Measurements from ENCODE around the gene ALOX15. TPM values are rescaled to one million over a fixed set of nuclear protein-coding genes. Genes with fewer than 3 reads are reported as not detected.
"Not testable (repeated sequence)": the region's sequence is repeated elsewhere in the genome, so short reads cannot be mapped to it uniquely, and the experiment has no call there.

ALOX15 gene
- total RNA-seq, 3 donors from 2014 or later = not detected

GRCh38 chr17:4599505-4600281 lies 41.8 kb downstream of the ALOX15 start:
- peaks cover 7% of the 10 kb centered on the region for H3K27me3 Mint-ChIP-seq (ENCODE audit: low read depth)
- no peaks in the 10 kb centered on the region for H3K36me3 Mint-ChIP-seq (ENCODE audit: insufficient read depth)
- ATAC-seq (no peak), DNase-seq (no peak)
- H3K9me3 Mint-ChIP-seq = no peaks in the 10 kb centered on the region
- peaks cover 3% of the 10 kb centered on the region for H3K4me1 Mint-ChIP-seq (ENCODE audit: low read depth)
- no peak overlapping the region for H3K4me3 Mint-ChIP-seq

- ATAC-seq = no peak
- no peak for DNase-seq
- H3K27me3 Mint-ChIP-seq (ENCODE audit: low read depth) = peaks cover 7% of the 10 kb centered on the region
- no peak overlapping the region for H3K4me3 Mint-ChIP-seq
- H3K36me3 Mint-ChIP-seq (ENCODE audit: insufficient read depth) = no peaks in the 10 kb centered on the region
- no peaks in the 10 kb centered on the region for H3K9me3 Mint-ChIP-seq
- H3K4me1 Mint-ChIP-seq (ENCODE audit: low read depth) = peaks cover 3% of the 10 kb centered on the region
Observed at GRCh38 chr17:4598776-4599504, 42.5 kb downstream of the ALOX15 start.

GRCh38 chr17:4597975-4598374 lies 43.5 kb downstream of the ALOX15 start:
- H3K4me1 Mint-ChIP-seq (ENCODE audit: low read depth) = peaks cover 3% of the 10 kb centered on the region
- H3K9me3 Mint-ChIP-seq = no peaks in the 10 kb centered on the region
- peaks cover 7% of the 10 kb centered on the region for H3K27me3 Mint-ChIP-seq (ENCODE audit: low read depth)
- no peak for ATAC-seq
- DNase-seq = no peak
- H3K4me3 Mint-ChIP-seq = no peak overlapping the region
- H3K36me3 Mint-ChIP-seq (ENCODE audit: insufficient read depth) = no peaks in the 10 kb centered on the region

GRCh38 chr17:4596636-4597380 lies 44.7 kb downstream of the ALOX15 start:
- ATAC-seq (no peak), DNase-seq (no peak)
- H3K27me3 Mint-ChIP-seq (ENCODE audit: low read depth) = peaks cover 11% of the 10 kb centered on the region
- peaks cover 3% of the 10 kb centered on the region for H3K4me1 Mint-ChIP-seq (ENCODE audit: low read depth)
- no peak overlapping the region for H3K4me3 Mint-ChIP-seq
- H3K9me3 Mint-ChIP-seq = no peaks in the 10 kb centered on the region
- no peaks in the 10 kb centered on the region for H3K36me3 Mint-ChIP-seq (ENCODE audit: insufficient read depth)

- not testable (repeated sequence) for H3K4me3 Mint-ChIP-seq; H3K36me3 Mint-ChIP-seq (ENCODE audit: insufficient read depth); DNase-seq; ATAC-seq; H3K9me3 Mint-ChIP-seq; H3K4me1 Mint-ChIP-seq (ENCODE audit: low read depth)
- H3K27me3 Mint-ChIP-seq (ENCODE audit: low read depth) = peaks cover 11% of the 10 kb centered on the region
Observed at GRCh38 chr17:4595685-4596342, 45.7 kb downstream of the ALOX15 start.

- H3K36me3 Mint-ChIP-seq (ENCODE audit: insufficient read depth) = no peaks in the 10 kb centered on the region
- H3K4me1 Mint-ChIP-seq (ENCODE audit: low read depth) = peaks cover 3% of the 10 kb centered on the region
- ATAC-seq (peak; percentile 74 to 86), DNase-seq (peak; percentile 19)
- H3K27me3 Mint-ChIP-seq (ENCODE audit: low read depth) = peaks cover 11% of the 10 kb centered on the region
- H3K9me3 Mint-ChIP-seq = no peaks in the 10 kb centered on the region
- no peak overlapping the region for H3K4me3 Mint-ChIP-seq
Observed at GRCh38 chr17:4594931-4595684, 46.4 kb downstream of the ALOX15 start.

- Mint-ChIP-seq H3K4me1 (ENCODE audit: low read depth) (peaks cover 3% of the 10 kb centered on the region), H3K36me3 (ENCODE audit: insufficient read depth) (no peaks in the 10 kb centered on the region), H3K9me3 (no peaks in the 10 kb centered on the region), H3K27me3 (ENCODE audit: low read depth) (peaks cover 6% of the 10 kb centered on the region), H3K4me3 (no peak overlapping the region)
- DNase-seq (no peak), ATAC-seq (no peak)
Observed at GRCh38 chr17:4594406-4594805, 47.1 kb downstream of the ALOX15 start.

GRCh38 chr17:4593021-4593421 lies 48.5 kb downstream of the ALOX15 start:
- no peaks in the 10 kb centered on the region for H3K9me3 Mint-ChIP-seq
- ATAC-seq (no peak), DNase-seq (no peak)
- no peaks in the 10 kb centered on the region for H3K36me3 Mint-ChIP-seq (ENCODE audit: insufficient read depth)
- peaks cover 6% of the 10 kb centered on the region for H3K27me3 Mint-ChIP-seq (ENCODE audit: low read depth)
- H3K4me3 Mint-ChIP-seq = no peak overlapping the region
- H3K4me1 Mint-ChIP-seq (ENCODE audit: low read depth) = peaks cover 3% of the 10 kb centered on the region

GRCh38 chr17:4592240-4593005 lies 49.1 kb downstream of the ALOX15 start:
- H3K4me3 Mint-ChIP-seq = no peak overlapping the region
- H3K27me3 Mint-ChIP-seq (ENCODE audit: low read depth) = peaks cover 6% of the 10 kb centered on the region
- no peak for DNase-seq
- H3K36me3 Mint-ChIP-seq (ENCODE audit: insufficient read depth) = no peaks in the 10 kb centered on the region
- ATAC-seq = no peak
- no peaks in the 10 kb centered on the region for H3K9me3 Mint-ChIP-seq
- H3K4me1 Mint-ChIP-seq (ENCODE audit: low read depth) = peaks cover 3% of the 10 kb centered on the region

GRCh38 chr17:4591529-4591928 lies 49.9 kb downstream of the ALOX15 start:
- no peaks in the 10 kb centered on the region for H3K36me3 Mint-ChIP-seq (ENCODE audit: insufficient read depth)
- H3K4me3 Mint-ChIP-seq = no peak overlapping the region
- DNase-seq (no peak), ATAC-seq (no peak)
- H3K4me1 Mint-ChIP-seq (ENCODE audit: low read depth) = peaks cover 3% of the 10 kb centered on the region
- H3K9me3 Mint-ChIP-seq = no peaks in the 10 kb centered on the region
- H3K27me3 Mint-ChIP-seq (ENCODE audit: low read depth) = peaks cover 9% of the 10 kb centered on the region

- Mint-ChIP-seq H3K4me3 (no peak overlapping the region), H3K27me3 (ENCODE audit: low read depth) (peaks cover 14% of the 10 kb centered on the region), H3K36me3 (ENCODE audit: insufficient read depth) (no peaks in the 10 kb centered on the region), H3K4me1 (ENCODE audit: low read depth) (peaks cover 3% of the 10 kb centered on the region), H3K9me3 (no peaks in the 10 kb centered on the region)
- DNase-seq (no peak), ATAC-seq (no peak)
Observed at GRCh38 chr17:4590981-4591453, 50.5 kb downstream of the ALOX15 start.

GRCh38 chr17:4590042-4590441 lies 51.4 kb downstream of the ALOX15 start:
- H3K36me3 Mint-ChIP-seq (ENCODE audit: insufficient read depth); H3K4me3 Mint-ChIP-seq; ATAC-seq; H3K9me3 Mint-ChIP-seq; H3K4me1 Mint-ChIP-seq (ENCODE audit: low read depth); DNase-seq: not testable (repeated sequence)
- peaks cover 23% of the 10 kb centered on the region for H3K27me3 Mint-ChIP-seq (ENCODE audit: low read depth)
